Fibroblast of villous mesenchyme (primary cell): Measurements from ENCODE around the gene MCF2L. TPM values are rescaled to one million over a fixed set of nuclear protein-coding genes. Genes with fewer than 3 reads are reported as not detected.

ENCODE experiments used
- DNase-seq: peaks from one replicate; pipeline ENCODE4 v3.0.0-alpha.2; 2010; ENCODE audit warnings: low read depth
- H3K4me3 ChIP-seq: 2 replicates; pipeline ENCODE4 v1.5.1; 2011; ENCODE audit warnings: low read depth, mild to moderate bottlenecking, low read length
- total RNA-seq: library from RNA; depleted of rRNA; stranded (reverse); fragments of >200 nt; gene quantifications from 2 replicates; pipeline ENCODE4 v1.2.3, GENCODE V29; 2012
- TF ChIP-seq, protein P1 (sequence below): IDR thresholded peaks from 2 replicates; pipeline ENCODE4 v1.5.1; 2012; ENCODE audit warnings: low read depth, mild to moderate bottlenecking, low read length; ENCODE audit not compliant: insufficient read depth

Gene MCF2L, protein sequence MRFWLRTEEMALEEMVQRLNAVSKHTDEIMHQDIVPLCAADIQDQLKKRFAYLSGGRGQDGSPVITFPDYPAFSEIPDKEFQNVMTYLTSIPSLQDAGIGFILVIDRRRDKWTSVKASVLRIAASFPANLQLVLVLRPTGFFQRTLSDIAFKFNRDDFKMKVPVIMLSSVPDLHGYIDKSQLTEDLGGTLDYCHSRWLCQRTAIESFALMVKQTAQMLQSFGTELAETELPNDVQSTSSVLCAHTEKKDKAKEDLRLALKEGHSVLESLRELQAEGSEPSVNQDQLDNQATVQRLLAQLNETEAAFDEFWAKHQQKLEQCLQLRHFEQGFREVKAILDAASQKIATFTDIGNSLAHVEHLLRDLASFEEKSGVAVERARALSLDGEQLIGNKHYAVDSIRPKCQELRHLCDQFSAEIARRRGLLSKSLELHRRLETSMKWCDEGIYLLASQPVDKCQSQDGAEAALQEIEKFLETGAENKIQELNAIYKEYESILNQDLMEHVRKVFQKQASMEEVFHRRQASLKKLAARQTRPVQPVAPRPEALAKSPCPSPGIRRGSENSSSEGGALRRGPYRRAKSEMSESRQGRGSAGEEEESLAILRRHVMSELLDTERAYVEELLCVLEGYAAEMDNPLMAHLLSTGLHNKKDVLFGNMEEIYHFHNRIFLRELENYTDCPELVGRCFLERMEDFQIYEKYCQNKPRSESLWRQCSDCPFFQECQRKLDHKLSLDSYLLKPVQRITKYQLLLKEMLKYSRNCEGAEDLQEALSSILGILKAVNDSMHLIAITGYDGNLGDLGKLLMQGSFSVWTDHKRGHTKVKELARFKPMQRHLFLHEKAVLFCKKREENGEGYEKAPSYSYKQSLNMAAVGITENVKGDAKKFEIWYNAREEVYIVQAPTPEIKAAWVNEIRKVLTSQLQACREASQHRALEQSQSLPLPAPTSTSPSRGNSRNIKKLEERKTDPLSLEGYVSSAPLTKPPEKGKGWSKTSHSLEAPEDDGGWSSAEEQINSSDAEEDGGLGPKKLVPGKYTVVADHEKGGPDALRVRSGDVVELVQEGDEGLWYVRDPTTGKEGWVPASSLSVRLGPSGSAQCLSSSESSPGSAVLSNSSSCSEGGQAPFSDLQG
- total RNA-seq = under 0.01 TPM in 1 of 2 replicates, not detected in the other

DNA sequence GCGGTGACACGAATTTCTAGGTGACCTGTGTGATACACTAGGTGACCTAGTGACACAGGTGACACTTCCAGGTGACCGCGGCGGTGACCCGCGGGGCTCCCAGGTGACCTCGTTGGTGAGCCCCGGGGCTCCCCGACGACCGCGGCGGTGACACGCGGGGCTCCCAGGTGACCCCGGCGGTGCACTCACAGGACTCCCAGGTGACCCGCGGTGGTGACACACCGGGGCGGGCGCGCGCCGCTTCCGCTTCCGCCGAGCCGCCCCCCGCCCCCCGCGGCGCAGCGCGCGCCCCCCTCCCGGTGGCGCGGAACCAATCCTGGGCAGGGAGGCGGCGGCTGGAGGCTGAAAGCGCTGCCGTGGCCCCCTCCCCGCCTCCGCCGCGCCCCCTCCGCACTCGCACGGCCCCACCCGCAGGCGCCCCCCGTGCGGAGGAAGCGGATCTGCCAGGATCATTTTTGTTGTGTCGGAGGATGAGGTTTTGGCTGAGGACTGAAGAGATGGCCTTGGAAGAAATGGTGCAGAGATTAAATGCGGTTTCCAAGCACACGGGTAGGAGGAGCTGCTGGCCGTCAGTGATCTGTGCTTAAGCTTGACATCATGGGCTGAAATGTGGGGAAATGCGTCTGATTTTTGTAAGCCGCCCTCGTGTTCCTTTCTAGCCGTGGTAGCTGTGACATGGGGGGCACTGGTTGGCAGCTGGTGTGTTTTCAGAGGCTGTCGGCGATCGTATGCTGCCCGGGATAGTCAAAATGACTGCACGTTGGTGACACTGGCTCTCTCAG, at the start of gene MCF2L:
MCF2L (plus strand) TSS at position 305 of the 782 bp plus-strand sequence; CDS start at position 471, 166 bp downstream.
- TF ChIP-seq, protein P1, sequence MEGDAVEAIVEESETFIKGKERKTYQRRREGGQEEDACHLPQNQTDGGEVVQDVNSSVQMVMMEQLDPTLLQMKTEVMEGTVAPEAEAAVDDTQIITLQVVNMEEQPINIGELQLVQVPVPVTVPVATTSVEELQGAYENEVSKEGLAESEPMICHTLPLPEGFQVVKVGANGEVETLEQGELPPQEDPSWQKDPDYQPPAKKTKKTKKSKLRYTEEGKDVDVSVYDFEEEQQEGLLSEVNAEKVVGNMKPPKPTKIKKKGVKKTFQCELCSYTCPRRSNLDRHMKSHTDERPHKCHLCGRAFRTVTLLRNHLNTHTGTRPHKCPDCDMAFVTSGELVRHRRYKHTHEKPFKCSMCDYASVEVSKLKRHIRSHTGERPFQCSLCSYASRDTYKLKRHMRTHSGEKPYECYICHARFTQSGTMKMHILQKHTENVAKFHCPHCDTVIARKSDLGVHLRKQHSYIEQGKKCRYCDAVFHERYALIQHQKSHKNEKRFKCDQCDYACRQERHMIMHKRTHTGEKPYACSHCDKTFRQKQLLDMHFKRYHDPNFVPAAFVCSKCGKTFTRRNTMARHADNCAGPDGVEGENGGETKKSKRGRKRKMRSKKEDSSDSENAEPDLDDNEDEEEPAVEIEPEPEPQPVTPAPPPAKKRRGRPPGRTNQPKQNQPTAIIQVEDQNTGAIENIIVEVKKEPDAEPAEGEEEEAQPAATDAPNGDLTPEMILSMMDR = peak; percentile 18
- H3K4me3 ChIP-seq = peak within 1 kb of the TSS; percentile 18
- DNase-seq = peak; percentile 27

DNA sequence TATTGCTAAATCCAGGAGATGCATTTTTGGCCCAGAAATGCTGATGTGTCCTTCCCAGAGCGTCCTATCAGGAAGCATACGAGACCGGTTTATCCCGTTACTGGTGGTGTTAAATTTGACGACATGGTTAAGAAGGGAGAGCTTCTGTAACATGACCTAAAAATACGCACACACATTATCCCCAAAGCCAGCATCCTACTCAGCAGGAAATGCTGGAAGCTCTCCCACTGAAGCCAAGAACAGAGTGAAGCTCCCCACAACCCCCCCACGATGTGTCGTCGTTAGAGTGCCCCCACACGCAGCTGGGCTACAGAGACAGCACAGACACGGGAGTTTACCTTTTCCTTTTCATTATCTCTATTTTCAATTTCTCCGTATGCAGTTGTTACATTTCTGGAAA, 45.1 kb upstream of the MCF2L start:
- TF ChIP-seq, protein P1 = no peak
- no peak for DNase-seq
- no peak overlapping the region for H3K4me3 ChIP-seq

DNA sequence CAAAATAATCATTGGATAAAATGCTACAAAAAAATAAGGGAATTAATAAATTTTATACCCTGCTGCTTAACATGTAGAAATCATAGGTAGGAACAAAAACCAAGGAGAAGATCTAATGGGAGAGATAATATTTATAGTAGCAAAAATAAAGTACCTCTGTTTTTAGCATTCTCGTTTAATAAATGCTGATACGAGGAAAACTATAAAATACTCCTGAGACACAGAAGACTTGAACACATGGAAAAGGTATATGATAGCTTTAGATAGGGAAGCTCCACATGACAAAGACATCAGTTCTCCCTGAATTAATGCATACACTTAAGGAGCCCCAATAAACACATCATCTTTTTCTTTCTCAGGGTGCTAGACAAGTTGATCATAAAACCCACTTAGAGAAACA, 44.6 kb upstream of the MCF2L start:
- DNase-seq = no peak
- H3K4me3 ChIP-seq = no peak overlapping the region
- TF ChIP-seq, protein P1 = no peak

DNA sequence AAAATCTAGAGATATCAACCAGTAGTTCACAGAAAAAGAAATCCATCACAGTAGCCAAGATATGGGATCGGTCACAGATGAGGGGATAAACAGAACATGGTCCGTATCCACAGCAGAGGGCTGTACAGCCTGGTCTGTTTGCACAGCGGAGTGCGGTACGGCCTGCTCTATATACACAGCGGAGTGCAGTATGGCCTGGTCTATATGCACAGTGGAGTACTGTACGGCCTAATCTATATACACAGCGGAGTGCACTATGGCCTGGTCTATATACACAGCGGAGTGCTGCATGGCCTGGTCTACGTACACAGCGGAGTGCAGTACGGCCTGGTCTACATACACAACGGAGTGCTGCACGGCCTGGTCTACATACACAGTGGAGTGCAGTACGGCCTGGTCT, 43.0 kb upstream of the MCF2L start:
- TF ChIP-seq, protein P1 = no peak
- no peak overlapping the region for H3K4me3 ChIP-seq
- DNase-seq = no peak

DNA sequence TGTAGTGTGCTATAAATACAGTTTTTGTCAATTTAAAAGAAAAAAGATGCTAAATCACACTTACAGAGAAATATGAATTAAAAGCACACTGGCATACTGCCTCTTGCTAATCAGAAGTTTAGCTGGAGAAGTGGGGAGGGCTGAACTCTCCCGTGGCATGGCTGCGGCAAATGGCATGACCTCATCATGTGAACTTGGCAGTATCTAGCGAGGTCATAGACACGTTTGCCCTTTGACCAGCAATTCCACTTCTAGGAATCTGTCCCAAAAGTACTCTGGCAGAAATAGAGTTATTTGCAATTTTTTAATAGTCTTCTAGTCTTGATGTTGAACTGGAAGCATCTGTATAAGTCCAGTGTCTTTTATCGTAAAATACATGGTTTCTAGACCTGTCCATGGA, 42.0 kb upstream of the MCF2L start:
- H3K4me3 ChIP-seq = no peak overlapping the region
- DNase-seq = no peak
- TF ChIP-seq, protein P1 = no peak
